Mesodermal cell (in vitro differentiated cells): ENCODE data around the gene SEMA5A.

Experiments
- H3K27ac ChIP-seq: 2 replicates; pipeline ENCODE4 v1.7.0; 2013; ENCODE audit warnings: mild to moderate bottlenecking, low read depth, low read length, moderate library complexity; ENCODE audit not compliant: severe bottlenecking
- H3K36me3 ChIP-seq: 2 replicates; pipeline ENCODE4 v1.7.1; 2013; ENCODE audit warnings: mild to moderate bottlenecking, low read length, moderate library complexity; ENCODE audit not compliant: control insufficient read depth, insufficient read depth
- H3K4me1 ChIP-seq: one replicate; pipeline ENCODE4 v1.7.1; 2013; ENCODE audit warnings: mild to moderate bottlenecking, low read length; ENCODE audit not compliant: insufficient read depth, control insufficient read depth, poor library complexity, severe bottlenecking
- H3K4me3 ChIP-seq: 2 replicates; pipeline ENCODE4 v1.7.0; 2013; ENCODE audit warnings: low read length, control low read depth, mild to moderate bottlenecking; ENCODE audit not compliant: insufficient read depth, poor library complexity, severe bottlenecking; ENCODE audit errors: extremely low read depth
- H3K9me3 ChIP-seq: 2 replicates; pipeline ENCODE4 v1.7.1; 2013; ENCODE audit warnings: mild to moderate bottlenecking, low read length, moderate library complexity; ENCODE audit not compliant: control insufficient read depth
- WGBS, 2 experiments: methylation state at CpG; one replicate each; pipeline ENCODE4 v1.1.5; 2013; ENCODE audit warnings: missing lambda C conversion rate in 2 of 2; ENCODE audit not compliant: insufficient coverage in 2 of 2; 5-methylcytosine and 5-hydroxymethylcytosine counted together

SEMA5A gene

GRCh38 chr5:9331372-9331771 lies 214.5 kb downstream of the SEMA5A start:
- Histone ChIP-seq H3K9me3 (no peaks in the 10 kb centered on the region), H3K4me3 (no peak overlapping the region), H3K27ac (no peak overlapping the region), H3K4me1 (peaks cover 2% of the 10 kb centered on the region), H3K36me3 (peaks cover 22% of the 10 kb centered on the region)
- WGBS, 2 experiments = no CpG with 5 or more reads among the region's 1 CpG

- no peak overlapping the region for H3K27ac ChIP-seq
- H3K36me3 ChIP-seq = peaks cover 11% of the 10 kb centered on the region
- no peaks in the 10 kb centered on the region for H3K9me3 ChIP-seq
- peaks cover 6% of the 10 kb centered on the region for H3K4me1 ChIP-seq
- H3K4me3 ChIP-seq = no peak overlapping the region
- whole genome bisulfite sequencing, 2 experiments = 70 to 78% methylated on average over 3 of the region's 4 CpGs
These were observed 216.8 kb downstream of the SEMA5A start for GRCh38 chr5:9329125-9329524.

GRCh38 chr5:9325549-9325948 lies 220.3 kb downstream of the SEMA5A start:
- no peak overlapping the region for H3K4me3 ChIP-seq
- H3K4me1 ChIP-seq = peaks cover 6% of the 10 kb centered on the region
- no peaks in the 10 kb centered on the region for H3K36me3 ChIP-seq
- H3K27ac ChIP-seq = no peak overlapping the region
- WGBS, 2 experiments = 100% methylated on average over 2 of the region's 4 CpGs
- no peaks in the 10 kb centered on the region for H3K9me3 ChIP-seq

- Histone ChIP-seq H3K4me3 (no peak overlapping the region), H3K27ac (no peak overlapping the region), H3K4me1 (peaks cover 6% of the 10 kb centered on the region), H3K9me3 (no peaks in the 10 kb centered on the region), H3K36me3 (no peaks in the 10 kb centered on the region)
- WGBS, 2 experiments = 83 to 100% methylated on average over 1 of the region's 2 CpGs
These were observed 221.4 kb downstream of the SEMA5A start for GRCh38 chr5:9324348-9325077.

- 100% methylated on average over 1 of the region's 3 CpGs; no CpG with 5 or more reads in 1 of the 2 experiments for WGBS, 2 experiments
- peaks cover 6% of the 10 kb centered on the region for H3K4me1 ChIP-seq
- no peak overlapping the region for H3K27ac ChIP-seq
- H3K4me3 ChIP-seq = no peak overlapping the region
- H3K9me3 ChIP-seq = no peaks in the 10 kb centered on the region
- H3K36me3 ChIP-seq = peaks cover 5% of the 10 kb centered on the region
These were observed 225.2 kb downstream of the SEMA5A start for GRCh38 chr5:9320652-9321051.

GRCh38 chr5:9318031-9318430 lies 227.8 kb downstream of the SEMA5A start:
- Histone ChIP-seq H3K4me1 (no peaks in the 10 kb centered on the region), H3K4me3 (no peak overlapping the region), H3K9me3 (no peaks in the 10 kb centered on the region), H3K36me3 (peaks cover 5% of the 10 kb centered on the region), H3K27ac (no peak overlapping the region)
- 92 to 100% methylated on average over 2 to 3 of the region's 6 CpGs for WGBS, 2 experiments

- Histone ChIP-seq H3K36me3 (peaks cover 5% of the 10 kb centered on the region), H3K4me1 (no peaks in the 10 kb centered on the region), H3K9me3 (no peaks in the 10 kb centered on the region), H3K27ac (no peak overlapping the region), H3K4me3 (no peak overlapping the region)
These were observed 229.1 kb downstream of the SEMA5A start for GRCh38 chr5:9316733-9317132.

GRCh38 chr5:9316041-9316440 lies 229.8 kb downstream of the SEMA5A start:
- no peaks in the 10 kb centered on the region for H3K9me3 ChIP-seq
- H3K36me3 ChIP-seq = peaks cover 5% of the 10 kb centered on the region
- H3K27ac ChIP-seq = no peak overlapping the region
- no peak overlapping the region for H3K4me3 ChIP-seq
- no peaks in the 10 kb centered on the region for H3K4me1 ChIP-seq
- WGBS, 2 experiments = 75 to 100% methylated on average over 1 of the region's 3 CpGs

GRCh38 chr5:9314558-9314957 lies 231.3 kb downstream of the SEMA5A start:
- no peak overlapping the region for H3K27ac ChIP-seq
- H3K4me1 ChIP-seq = no peaks in the 10 kb centered on the region
- WGBS, 2 experiments = 91 to 93% methylated on average over 3 to 4 of the region's 6 CpGs
- H3K36me3 ChIP-seq = peaks cover 5% of the 10 kb centered on the region
- H3K9me3 ChIP-seq = no peaks in the 10 kb centered on the region
- no peak overlapping the region for H3K4me3 ChIP-seq

- H3K9me3 ChIP-seq = no peaks in the 10 kb centered on the region
- H3K36me3 ChIP-seq = peaks cover 5% of the 10 kb centered on the region
These were observed 232.1 kb downstream of the SEMA5A start for GRCh38 chr5:9313751-9314150.

GRCh38 chr5:9307150-9307549 lies 238.7 kb downstream of the SEMA5A start:
- Histone ChIP-seq H3K4me3 (no peak overlapping the region), H3K36me3 (no peaks in the 10 kb centered on the region), H3K9me3 (no peaks in the 10 kb centered on the region), H3K4me1 (no peaks in the 10 kb centered on the region), H3K27ac (no peak overlapping the region)

More at GRCh38 chr5:9313751-9314150, 232.1 kb downstream of the SEMA5A start:
- Histone ChIP-seq H3K4me3 (no peak overlapping the region), H3K4me1 (no peaks in the 10 kb centered on the region), H3K27ac (no peak overlapping the region)
